Stimulated activated CD8-positive, alpha-beta memory T cell treated with anti-CD3 and anti-CD28 coated beads, Interleukin-4, amount 100 ng/mL, for 1 hour (primary cell): ENCODE results near the gene ERCC6L.

Experiments
- DNase-seq, 2 donors: peaks; one replicate each; pipeline ENCODE4 v3.0.0-alpha.2; 2020; ENCODE audit warnings: low read depth in 2 of 2, low spot score in 1 of 2

The ERCC6L gene

GRCh38 chrX:72238721-72239475 lies at the start of gene ERCC6L:
Gene ERCC6L, minus strand, starts transcription at chrX:72239027. Its CDS starts 116 bp downstream, at chrX:72238911.
- peak; percentile 45 to 64 for DNase-seq

DNA sequence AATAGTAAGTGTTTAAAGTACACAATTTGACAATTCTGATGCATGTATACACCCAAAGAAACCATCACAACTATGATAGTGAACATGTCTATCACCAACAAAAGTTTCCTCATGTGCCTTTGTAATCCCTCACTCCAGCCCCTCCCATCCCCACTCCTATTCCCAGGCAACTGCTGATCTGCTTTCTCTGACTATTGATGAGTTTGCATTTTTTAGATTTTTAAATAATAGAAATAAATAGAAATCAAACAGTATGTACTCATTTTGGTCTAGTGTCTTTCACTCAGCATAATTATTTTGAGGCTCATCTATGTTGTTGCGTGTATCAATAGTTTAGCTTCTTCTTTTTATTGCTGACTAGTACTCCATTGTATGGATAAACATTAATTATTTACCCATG lies 43.5 kb upstream of the ERCC6L start:
- no peak for DNase-seq

- no peak for DNase-seq
Observed at GRCh38 chrX:72280321-72280845, 41.6 kb upstream of the ERCC6L start.

DNA sequence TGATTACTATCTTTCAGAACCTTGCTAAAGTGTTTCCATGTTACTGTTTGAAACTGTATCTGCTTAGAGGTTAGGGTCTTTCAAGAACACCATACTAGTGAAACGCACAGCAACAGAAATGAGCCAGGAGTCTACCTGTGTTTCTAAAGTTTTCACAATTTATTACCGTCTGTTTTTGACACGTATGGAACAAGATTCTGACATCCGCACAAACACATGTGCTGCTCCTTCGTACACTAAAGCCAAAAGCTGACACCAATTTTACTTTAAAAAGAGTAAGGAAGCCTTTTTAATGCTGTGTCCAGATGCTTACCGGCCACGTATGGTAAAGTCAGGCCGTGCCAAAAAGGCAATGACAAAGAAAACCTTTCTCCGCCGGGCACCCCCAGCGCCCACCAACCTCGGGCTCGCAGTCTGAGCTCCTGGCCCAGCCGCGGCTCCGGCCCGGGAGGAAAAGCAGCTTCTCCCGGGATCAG lies 37.7 kb upstream of the ERCC6L start:
- DNase-seq, result no peak

GRCh38 chrX:72274526-72274925 lies 35.7 kb upstream of the ERCC6L start:
- DNase-seq, result no peak

- DNase-seq, result no peak
Observed at GRCh38 chrX:72273718-72274117, 34.9 kb upstream of the ERCC6L start.

DNA sequence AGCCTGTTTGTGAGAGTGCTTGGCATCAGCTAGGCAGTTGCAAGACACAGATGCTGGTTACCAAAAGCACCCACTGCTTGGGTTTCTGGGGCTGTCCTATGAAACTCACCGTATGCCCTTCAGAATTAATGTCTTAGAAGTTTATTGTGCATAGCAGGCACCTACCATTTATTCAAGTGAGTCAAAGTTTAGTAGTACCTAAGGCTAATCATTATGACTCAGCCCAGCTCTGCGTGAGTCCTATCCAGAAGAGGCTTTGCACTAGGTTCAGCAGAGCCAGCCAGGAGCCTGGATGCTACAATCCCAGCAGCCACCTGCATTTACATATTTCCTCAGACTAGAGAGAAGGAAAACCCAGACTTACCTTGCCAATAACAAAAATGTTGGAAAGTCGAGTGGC lies 34.0 kb upstream of the ERCC6L start:
- DNase-seq, result no peak

GRCh38 chrX:72271812-72272211 lies 33.0 kb upstream of the ERCC6L start:
- no peak for DNase-seq

GRCh38 chrX:72271091-72271788 lies 32.4 kb upstream of the ERCC6L start:
- no peak for DNase-seq

DNA sequence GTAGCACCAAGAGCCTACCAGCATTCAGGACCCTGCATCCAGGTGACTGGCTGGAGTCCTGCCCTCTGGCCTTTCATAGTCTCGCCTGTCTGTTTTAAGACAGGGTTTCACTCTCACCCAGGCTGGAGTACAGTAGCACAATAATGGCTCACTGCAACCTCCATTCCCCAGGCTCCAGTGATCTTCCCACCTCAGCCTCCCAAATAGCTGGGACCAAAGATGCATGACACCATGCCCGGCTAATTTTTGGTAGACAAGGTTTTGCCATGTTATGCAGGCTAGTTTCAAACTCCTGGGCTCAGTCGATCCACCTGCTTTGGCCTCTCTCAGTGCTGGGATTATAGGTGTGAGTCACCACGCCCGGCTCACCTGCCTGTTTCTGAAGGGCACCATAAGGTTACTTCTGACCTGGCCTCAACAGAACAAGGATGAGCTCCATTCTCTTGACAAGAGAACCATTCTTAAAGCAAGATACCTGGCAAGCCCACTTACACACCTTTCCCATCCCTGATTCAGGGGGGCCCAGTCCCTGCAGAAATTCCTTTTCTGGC lies 31.6 kb upstream of the ERCC6L start:
- no peak for DNase-seq

- DNase-seq, result no peak
Observed at GRCh38 chrX:72269671-72270251, 30.9 kb upstream of the ERCC6L start.

DNA sequence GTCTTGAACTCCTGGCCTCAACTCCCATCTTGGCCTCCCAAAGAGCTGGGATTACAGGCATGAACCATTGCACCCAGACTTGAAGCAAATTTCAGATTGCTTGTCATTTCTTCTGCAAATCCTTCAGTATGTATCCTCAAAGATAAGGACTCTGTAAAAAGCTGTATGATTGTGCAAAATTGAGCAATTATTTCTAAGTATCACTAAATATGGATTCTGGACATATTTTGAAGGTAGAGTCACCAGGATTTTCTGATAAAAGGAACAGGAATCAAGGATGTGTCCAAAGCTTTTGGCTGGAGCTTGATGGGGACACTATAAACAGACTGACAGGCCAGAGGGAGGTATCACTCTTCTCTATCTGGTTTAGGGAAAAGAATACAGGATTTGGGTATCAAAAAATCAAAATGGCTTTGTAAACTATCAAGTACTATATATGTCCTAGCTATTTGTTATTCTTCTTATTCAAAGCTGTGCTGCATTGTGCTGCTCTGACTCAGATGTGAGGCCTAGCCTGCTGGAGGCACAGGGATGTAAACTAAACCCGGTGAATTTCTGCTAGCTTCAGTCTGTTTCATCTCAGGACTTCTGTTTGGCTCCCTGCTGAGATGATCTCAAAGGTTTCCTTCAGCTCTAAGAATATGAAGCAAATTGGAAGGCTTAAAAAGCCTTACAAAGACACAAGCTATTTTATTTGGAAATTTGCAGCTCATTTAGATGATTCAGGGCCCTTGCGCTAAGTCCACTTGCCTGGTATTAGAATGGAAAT lies 30.0 kb upstream of the ERCC6L start:
- no peak for DNase-seq

DNA sequence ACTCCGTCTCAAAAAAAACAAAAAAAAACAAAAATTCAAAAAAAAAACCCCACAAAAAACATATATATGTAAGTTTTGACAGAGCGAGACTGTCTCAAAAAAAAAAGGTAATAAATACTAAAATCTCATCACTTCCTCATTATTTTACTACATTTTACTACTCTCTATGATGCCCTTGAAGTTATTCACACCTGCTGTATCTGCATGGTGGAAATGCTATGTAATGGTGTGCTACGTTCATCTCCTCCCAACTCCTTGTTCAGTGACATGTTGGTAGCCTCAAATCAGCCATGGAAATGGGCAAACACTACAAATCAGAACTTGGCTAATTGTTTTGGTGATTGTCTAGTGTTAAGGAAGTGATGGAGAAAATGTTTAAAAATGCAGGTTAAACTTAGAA lies 26.4 kb upstream of the ERCC6L start:
- DNase-seq, result no peak

DNA sequence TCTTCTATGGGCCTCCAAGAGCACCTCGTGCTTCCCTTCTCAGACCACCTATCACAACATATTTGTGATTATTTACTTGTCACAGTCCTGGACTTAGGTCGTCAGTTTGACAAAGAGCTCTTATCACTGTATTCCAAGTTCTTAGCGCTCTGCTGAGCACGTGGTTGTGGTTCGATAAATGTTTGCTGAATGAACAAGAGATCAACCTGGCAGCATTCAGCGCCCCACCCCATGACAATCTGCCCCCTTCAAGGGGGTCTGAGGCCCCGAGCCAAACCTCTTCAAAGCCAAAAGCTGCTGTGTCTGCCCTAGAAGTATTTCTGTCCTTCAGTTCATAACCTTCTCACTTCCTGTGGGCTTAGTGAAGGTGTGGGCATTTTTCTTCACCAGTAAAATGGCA lies 23.2 kb upstream of the ERCC6L start:
- no peak for DNase-seq

- DNase-seq, result no peak
Observed at GRCh38 chrX:72260448-72260847, 21.6 kb upstream of the ERCC6L start.

GRCh38 chrX:72258174-72258573 lies 19.3 kb upstream of the ERCC6L start:
- DNase-seq, result no peak

- DNase-seq, result no peak
Observed at GRCh38 chrX:72255864-72256263, 17.0 kb upstream of the ERCC6L start.

DNA sequence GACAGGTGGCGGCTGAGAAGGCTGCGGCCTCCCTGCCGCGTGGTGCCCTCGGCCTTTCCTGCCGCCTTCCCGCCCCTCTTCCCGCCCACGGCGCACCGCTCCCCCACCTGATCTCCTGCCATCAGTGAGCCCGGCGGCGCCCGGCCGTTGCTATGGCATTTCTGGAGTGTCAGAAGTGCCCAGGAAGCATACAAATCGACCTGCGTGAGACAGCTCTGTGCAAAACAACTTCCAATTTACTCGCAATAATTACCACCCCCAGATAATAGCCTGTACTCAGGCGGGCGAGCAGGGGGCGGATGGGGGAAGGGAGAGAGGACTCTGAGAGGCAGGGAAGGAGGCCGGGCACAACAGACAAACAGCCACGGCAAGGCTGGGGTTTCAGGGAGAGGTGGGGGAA lies 16.6 kb upstream of the ERCC6L start:
- no peak for DNase-seq

DNA sequence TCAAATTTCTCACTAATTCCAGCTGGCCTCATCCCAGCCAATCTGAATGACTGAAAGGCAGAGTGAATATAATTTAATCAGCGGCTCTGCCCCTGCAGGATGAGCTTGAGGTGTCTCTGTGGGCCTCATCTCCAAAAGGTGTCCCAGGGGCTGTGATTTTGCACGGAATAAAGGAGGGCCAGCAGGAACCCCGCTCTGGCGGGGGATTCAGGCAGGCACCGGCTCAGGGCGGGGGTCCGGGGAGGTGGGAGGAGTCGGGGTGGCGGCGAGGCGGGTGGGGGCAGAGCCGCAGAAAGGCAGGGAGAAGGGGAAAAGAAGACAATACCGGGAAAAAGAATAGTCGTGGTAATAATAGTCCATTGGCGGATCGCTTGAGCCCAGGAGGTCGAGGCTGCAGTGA lies 16.0 kb upstream of the ERCC6L start:
- no peak for DNase-seq

DNA sequence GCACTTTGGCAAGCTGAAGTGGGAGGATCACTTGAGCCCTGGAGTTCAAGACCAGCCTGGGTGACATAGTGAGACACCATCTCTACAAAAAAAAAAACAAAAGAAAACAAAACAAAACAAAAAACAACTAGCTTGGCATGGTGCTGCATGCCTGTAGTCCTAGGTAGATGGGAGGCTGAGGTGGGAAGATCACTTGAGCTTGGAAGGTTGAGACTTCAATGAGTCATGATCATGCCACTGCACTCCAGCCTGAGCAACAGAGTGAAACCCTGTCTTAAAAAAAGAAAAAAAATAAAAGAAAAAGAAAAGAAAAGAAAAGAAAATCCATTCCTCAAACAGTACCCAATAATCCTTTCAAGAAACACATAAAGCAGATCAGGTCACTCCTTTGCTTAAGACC lies 14.9 kb upstream of the ERCC6L start:
- DNase-seq, result no peak
